WTC11 (cell line): ENCODE data around the gene USP17L24. TPM values are rescaled to one million over a fixed set of nuclear protein-coding genes. Genes with fewer than 3 reads are reported as not detected.

Experiments
- total RNA-seq: library from RNA; stranded (reverse); gene quantifications from 3 replicates; pipeline ENCODE4 v1.2.3, GENCODE V29; 2021

USP17L24 gene
- total RNA-seq, 1 experiment from 2014 or later, result not detected

Other genes starting within 250 kb of the USP17L24 start
- 0.09 to 0.11 TPM in 2 of 3 replicates, not detected in the other for gene FAM90A26, start 154.8 kb upstream of the USP17L24 start, total RNA-seq
- gene USP17L10, start 114.5 kb upstream of the USP17L24 start, total RNA-seq, result not detected in 3 replicates
- gene USP17L11, start 109.8 kb upstream of the USP17L24 start, total RNA-seq, result not detected in 3 replicates
- gene USP17L12, start 105.0 kb upstream of the USP17L24 start, total RNA-seq, result not detected in 3 replicates
- gene USP17L13, start 100.3 kb upstream of the USP17L24 start, total RNA-seq, result not detected in 3 replicates
- not detected in 3 replicates for gene USP17L15, start 90.8 kb upstream of the USP17L24 start, total RNA-seq
- gene USP17L17, start 81.3 kb upstream of the USP17L24 start, total RNA-seq, result not detected in 3 replicates
- gene USP17L18, start 76.5 kb upstream of the USP17L24 start, total RNA-seq, result not detected in 3 replicates
- gene USP17L19, start 71.8 kb upstream of the USP17L24 start, total RNA-seq, result not detected in 3 replicates
- not detected in 3 replicates for gene USP17L20, start 67.0 kb upstream of the USP17L24 start, total RNA-seq
- gene USP17L21, start 62.3 kb upstream of the USP17L24 start, total RNA-seq, result not detected in 3 replicates
- gene USP17L22, start 57.5 kb upstream of the USP17L24 start, total RNA-seq, result not detected in 3 replicates
- gene USP17L25, start 4.7 kb downstream of the USP17L24 start, total RNA-seq, result not detected in 3 replicates
- gene USP17L26, start 9.5 kb downstream of the USP17L24 start, total RNA-seq, result not detected in 3 replicates
- not detected in 3 replicates for gene USP17L5, start 14.2 kb downstream of the USP17L24 start, total RNA-seq
- gene USP17L27, start 19.0 kb downstream of the USP17L24 start, total RNA-seq, result not detected in 3 replicates
- not detected in 3 replicates for gene USP17L28, start 23.7 kb downstream of the USP17L24 start, total RNA-seq
- gene USP17L29, start 28.5 kb downstream of the USP17L24 start, total RNA-seq, result not detected in 3 replicates
- gene USP17L30, start 38.0 kb downstream of the USP17L24 start, total RNA-seq, result not detected in 3 replicates
- not detected in 3 replicates for gene DEFB131A, start 119.2 kb downstream of the USP17L24 start, total RNA-seq